ENCODE results near the gene AGAP2. TPM values are rescaled to one million over a fixed set of nuclear protein-coding genes. Genes with fewer than 3 reads are reported as not detected.

The AGAP2 gene
- total RNA-seq, 1 donor from 2014 or later: 2.1 TPM

DNA sequence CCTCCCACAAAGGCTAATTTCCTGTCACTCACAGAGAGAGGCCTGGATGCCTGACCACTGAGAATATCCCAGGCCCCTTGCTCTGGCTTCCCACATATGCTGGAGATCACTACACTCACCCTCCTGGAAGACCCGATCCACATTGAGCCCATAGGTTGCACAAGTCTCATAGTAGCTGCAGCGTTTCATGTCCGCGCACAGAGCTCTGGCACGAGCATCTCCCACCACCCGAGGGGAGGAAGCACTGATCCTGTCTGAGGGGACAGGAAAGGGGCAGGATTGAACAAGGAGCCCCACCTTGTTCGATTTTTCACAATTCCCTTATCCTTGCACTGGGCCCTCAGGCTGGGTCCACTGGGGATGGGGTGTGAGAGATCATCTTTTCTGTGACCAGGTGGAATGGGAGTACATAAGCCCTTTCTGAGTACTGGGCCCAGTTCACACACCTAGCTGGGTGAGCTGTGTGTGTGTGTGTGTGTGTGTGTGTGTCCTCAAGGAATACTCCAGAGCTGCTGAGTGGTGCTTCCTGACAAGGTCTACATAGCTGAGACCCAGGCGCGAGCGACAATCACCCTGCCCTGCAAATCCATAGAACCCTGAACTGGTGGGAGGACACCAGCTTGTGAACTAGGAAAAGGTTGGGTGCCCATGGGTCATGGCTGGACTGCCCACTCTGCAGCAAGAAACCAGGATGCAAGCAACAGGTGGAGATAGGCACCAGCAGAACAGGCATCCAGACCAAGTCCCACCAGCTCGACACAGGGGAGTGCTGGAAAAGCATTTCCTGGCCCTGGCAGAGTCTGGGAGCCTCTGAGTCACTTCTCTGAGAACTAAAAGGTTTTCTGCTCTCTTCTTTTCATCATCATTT lies 5.6 kb downstream of the AGAP2 start:
- Histone ChIP-seq H3K27me3 (ENCODE audit: control insufficient read depth in 3 of 3, insufficient read depth in 3 of 3, low read length in 3 of 3) (peaks cover 28 to 71% (median 58%) of the 10 kb centered on the region in 3 donors), H3K27ac (ENCODE audit: low read depth, low read length) (no peak overlapping the region), H3K36me3 (ENCODE audit: control insufficient read depth in 3 of 3, insufficient read depth in 3 of 3, low read length in 3 of 3) (peaks cover 0 to 2% (median 0%) of the 10 kb centered on the region in 3 donors), H3K4me1 (ENCODE audit: control insufficient read depth in 3 of 3, insufficient read depth in 3 of 3, low read length in 3 of 3) (peaks cover 18 to 24% (median 19%) of the 10 kb centered on the region in 3 donors), H3K4me3 (ENCODE audit: low read length in 3 of 3) (no peak overlapping the region), H3K9me3 (ENCODE audit: control insufficient read depth in 3 of 3, low read length in 3 of 3) (no peaks in the 10 kb centered on the region), H3K9ac (ENCODE audit: low read depth in 1 of 3, low read length in 3 of 3) (no peak overlapping the region)

DNA sequence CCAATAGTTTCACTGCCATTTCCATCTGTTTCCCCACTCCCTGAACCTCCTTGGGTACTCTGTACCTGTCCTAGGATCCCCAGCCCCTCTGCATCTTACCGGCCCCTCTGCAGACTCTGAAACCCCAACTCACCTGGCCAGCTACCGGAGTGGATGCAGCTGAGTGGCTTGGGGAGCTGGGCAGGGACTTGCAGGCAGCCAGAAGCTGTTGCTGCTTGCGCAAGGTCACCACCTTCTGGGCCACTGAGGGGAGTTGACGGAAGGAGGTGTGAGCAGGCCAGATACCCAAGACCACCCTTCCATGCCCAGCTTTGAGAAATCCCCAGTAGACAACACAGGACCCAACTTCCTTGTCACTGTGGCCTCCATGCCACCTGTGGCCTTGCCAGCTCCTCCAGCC lies 6.3 kb downstream of the AGAP2 start:
- Histone ChIP-seq H3K36me3 (ENCODE audit: control insufficient read depth in 3 of 3, insufficient read depth in 3 of 3, low read length in 3 of 3) (peaks cover 0 to 2% (median 0%) of the 10 kb centered on the region in 3 donors), H3K4me1 (ENCODE audit: control insufficient read depth in 3 of 3, insufficient read depth in 3 of 3, low read length in 3 of 3) (peaks cover 22 to 28% (median 22%) of the 10 kb centered on the region in 3 donors), H3K9ac (ENCODE audit: low read depth in 1 of 3, low read length in 3 of 3) (no peak overlapping the region), H3K4me3 (ENCODE audit: low read length in 3 of 3) (no peak overlapping the region), H3K9me3 (ENCODE audit: control insufficient read depth in 3 of 3, low read length in 3 of 3) (no peaks in the 10 kb centered on the region), H3K27ac (ENCODE audit: low read depth, low read length) (no peak overlapping the region), H3K27me3 (ENCODE audit: control insufficient read depth in 3 of 3, insufficient read depth in 3 of 3, low read length in 3 of 3) (peaks cover 27 to 71% (median 59%) of the 10 kb centered on the region in 3 donors)

DNA sequence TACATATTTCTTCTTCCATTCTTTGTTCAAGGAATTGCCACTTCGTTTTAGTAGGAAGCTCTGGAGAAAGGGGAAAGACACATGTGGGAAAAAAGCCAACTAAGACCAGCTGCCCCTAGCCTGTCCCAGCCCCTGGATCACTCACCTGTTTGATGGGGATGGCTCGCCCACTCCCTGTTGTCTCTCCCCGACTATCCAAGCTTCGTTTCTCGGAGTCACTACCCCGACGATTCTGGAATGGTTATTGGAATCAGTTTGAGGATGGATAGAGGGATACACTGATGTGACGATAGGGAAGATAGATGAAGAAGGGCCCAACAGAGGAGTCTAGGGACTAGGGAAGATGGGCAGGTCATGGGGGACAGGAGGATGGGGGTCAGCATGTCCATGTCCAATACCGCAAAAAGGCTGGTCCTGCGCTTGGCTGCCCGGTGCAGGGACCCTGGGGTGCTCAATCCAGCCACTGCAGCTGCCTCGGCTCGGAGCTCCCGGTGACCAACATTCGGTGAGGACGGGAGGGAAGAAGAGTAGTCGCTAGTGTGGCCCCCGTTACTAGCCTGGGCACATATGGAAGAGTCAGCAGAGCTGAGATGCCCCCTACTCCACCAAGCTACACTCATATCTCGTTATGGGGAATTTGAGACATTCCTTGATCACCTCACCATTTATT lies 7.0 kb downstream of the AGAP2 start:
- H3K9me3 ChIP-seq (ENCODE audit: control insufficient read depth in 3 of 3, low read length in 3 of 3): no peaks in the 10 kb centered on the region
- H3K4me3 ChIP-seq (ENCODE audit: low read length in 3 of 3): no peak overlapping the region
- H3K9ac ChIP-seq (ENCODE audit: low read depth in 1 of 3, low read length in 3 of 3): no peak overlapping the region
- H3K36me3 ChIP-seq (ENCODE audit: control insufficient read depth in 3 of 3, insufficient read depth in 3 of 3, low read length in 3 of 3): peaks cover 0 to 2% (median 0%) of the 10 kb centered on the region in 3 donors
- H3K27ac ChIP-seq (ENCODE audit: low read depth, low read length): no peak overlapping the region
- H3K4me1 ChIP-seq (ENCODE audit: control insufficient read depth in 3 of 3, insufficient read depth in 3 of 3, low read length in 3 of 3): peaks cover 23 to 31% (median 27%) of the 10 kb centered on the region in 3 donors
- peaks cover 20 to 71% (median 59%) of the 10 kb centered on the region in 3 donors for H3K27me3 ChIP-seq (ENCODE audit: control insufficient read depth in 3 of 3, insufficient read depth in 3 of 3, low read length in 3 of 3)

DNA sequence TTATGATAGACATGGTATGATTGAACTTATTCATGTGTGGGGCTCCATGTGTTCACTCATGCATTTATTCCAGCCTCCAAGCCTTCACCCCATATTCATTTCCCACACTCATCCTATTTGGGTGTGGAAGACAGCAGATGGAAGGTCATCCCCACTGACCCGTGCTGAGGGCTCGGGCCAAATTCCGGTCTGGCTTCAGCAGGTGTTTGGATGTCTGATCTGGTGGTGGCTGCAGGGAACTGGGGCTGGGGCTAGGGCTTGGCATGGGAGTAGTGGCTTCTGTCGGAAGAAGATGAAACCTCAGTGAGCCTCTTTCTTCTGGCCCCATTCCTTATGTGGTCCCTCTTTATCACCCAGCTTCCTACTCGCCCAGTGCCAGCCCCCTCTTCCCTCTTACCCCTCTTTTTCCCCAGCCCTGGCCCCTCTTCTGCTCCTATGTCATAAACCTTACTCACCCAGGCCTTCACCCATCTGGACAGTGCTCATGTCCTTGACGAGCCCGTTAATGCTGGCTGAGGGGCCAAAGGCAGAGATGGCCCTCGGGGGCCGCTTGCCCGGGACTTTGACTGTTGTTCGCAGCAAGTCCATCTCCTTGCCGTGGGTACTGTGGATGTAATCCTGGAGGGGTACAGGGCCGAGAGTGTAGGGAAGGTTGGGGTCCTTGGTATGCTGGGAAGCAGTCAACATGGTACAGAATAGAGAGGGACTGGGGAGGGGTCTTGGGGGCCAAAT lies 8.0 kb downstream of the AGAP2 start:
- Histone ChIP-seq H3K9ac (ENCODE audit: low read depth in 1 of 3, low read length in 3 of 3) (no peak overlapping the region), H3K4me3 (ENCODE audit: low read length in 3 of 3) (no peak overlapping the region), H3K9me3 (ENCODE audit: control insufficient read depth in 3 of 3, low read length in 3 of 3) (no peaks in the 10 kb centered on the region), H3K4me1 (ENCODE audit: control insufficient read depth in 3 of 3, insufficient read depth in 3 of 3, low read length in 3 of 3) (peaks cover 20 to 29% (median 23%) of the 10 kb centered on the region in 3 donors), H3K27ac (ENCODE audit: low read depth, low read length) (no peak overlapping the region), H3K36me3 (ENCODE audit: control insufficient read depth in 3 of 3, insufficient read depth in 3 of 3, low read length in 3 of 3) (peaks cover 0 to 2% (median 0%) of the 10 kb centered on the region in 3 donors), H3K27me3 (ENCODE audit: control insufficient read depth in 3 of 3, insufficient read depth in 3 of 3, low read length in 3 of 3) (peaks cover 14 to 70% (median 58%) of the 10 kb centered on the region in 3 donors)

- Histone ChIP-seq H3K4me1 (ENCODE audit: control insufficient read depth in 3 of 3, insufficient read depth in 3 of 3, low read length in 3 of 3) (peaks cover 15 to 19% (median 18%) of the 10 kb centered on the region in 3 donors), H3K9me3 (ENCODE audit: control insufficient read depth in 3 of 3, low read length in 3 of 3) (no peaks in the 10 kb centered on the region), H3K36me3 (ENCODE audit: control insufficient read depth in 3 of 3, insufficient read depth in 3 of 3, low read length in 3 of 3) (peaks cover 0 to 2% (median 0%) of the 10 kb centered on the region in 3 donors), H3K27me3 (ENCODE audit: control insufficient read depth in 3 of 3, insufficient read depth in 3 of 3, low read length in 3 of 3) (peaks cover 18 to 68% (median 54%) of the 10 kb centered on the region in 3 donors), H3K27ac (ENCODE audit: low read depth, low read length) (no peak overlapping the region), H3K9ac (ENCODE audit: low read depth in 1 of 3, low read length in 3 of 3) (no peak overlapping the region), H3K4me3 (ENCODE audit: low read length in 3 of 3) (no peak overlapping the region)
Measured at GRCh38 chr12:57729321-57729844, 9.2 kb downstream of the AGAP2 start.

GRCh38 chr12:57727758-57728395 lies 10.7 kb downstream of the AGAP2 start:
- Histone ChIP-seq H3K27ac (ENCODE audit: low read depth, low read length) (no peak overlapping the region), H3K4me1 (ENCODE audit: control insufficient read depth in 3 of 3, insufficient read depth in 3 of 3, low read length in 3 of 3) (peaks cover 15 to 19% (median 18%) of the 10 kb centered on the region in 3 donors), H3K36me3 (ENCODE audit: control insufficient read depth in 3 of 3, insufficient read depth in 3 of 3, low read length in 3 of 3) (peaks cover 0 to 2% (median 0%) of the 10 kb centered on the region in 3 donors), H3K9ac (ENCODE audit: low read depth in 1 of 3, low read length in 3 of 3) (peak overlapping the region in 1 of 3 donors; percentile 50), H3K4me3 (ENCODE audit: low read length in 3 of 3) (no peak overlapping the region), H3K9me3 (ENCODE audit: control insufficient read depth in 3 of 3, low read length in 3 of 3) (no peaks in the 10 kb centered on the region), H3K27me3 (ENCODE audit: control insufficient read depth in 3 of 3, insufficient read depth in 3 of 3, low read length in 3 of 3) (peaks cover 18 to 60% (median 60%) of the 10 kb centered on the region in 3 donors)

DNA sequence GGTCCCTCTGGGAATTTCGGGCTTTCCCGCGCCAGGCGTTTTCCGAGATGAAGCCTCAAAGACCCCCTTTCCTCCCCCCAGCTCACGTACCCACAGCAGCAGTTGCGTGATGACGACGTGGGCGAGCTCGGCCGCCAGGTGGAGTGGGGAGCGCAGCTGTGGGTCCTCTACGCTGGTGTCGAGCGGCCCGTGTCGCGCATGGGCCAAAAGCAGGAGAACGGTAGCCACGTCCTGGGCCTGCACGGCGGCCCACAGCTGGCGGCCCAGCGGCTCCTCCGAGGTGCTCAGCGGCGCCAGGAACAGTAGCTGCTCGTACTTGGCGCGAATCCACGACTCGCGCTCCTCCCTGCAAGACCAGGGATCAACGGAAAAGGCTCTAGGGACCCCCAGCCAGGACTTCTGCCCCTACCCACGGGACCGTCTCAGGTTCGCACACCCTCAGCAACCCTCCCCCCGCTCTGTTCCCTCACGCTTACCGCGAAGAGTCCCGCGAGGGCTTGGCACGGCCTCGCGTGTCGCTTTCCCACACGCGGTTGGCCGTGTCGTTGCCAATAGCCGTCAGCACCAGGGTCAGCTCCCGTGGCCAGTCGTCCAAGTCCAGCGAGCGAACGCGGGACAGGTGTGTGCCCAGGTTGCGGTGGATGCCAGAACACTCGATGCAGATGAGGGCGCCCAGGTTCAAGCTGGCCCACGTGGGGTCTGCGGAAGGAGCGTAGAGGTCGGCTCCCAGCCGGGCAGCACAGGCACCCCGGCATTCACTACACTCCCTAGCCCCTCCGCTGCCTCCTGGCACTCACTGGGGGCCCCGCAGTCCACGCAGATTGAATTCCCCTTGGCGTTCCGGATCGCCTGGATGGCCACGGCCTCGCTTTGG lies 11.4 kb downstream of the AGAP2 start:
- Histone ChIP-seq H3K4me1 (ENCODE audit: control insufficient read depth in 3 of 3, insufficient read depth in 3 of 3, low read length in 3 of 3) (peaks cover 15 to 19% (median 18%) of the 10 kb centered on the region in 3 donors), H3K4me3 (ENCODE audit: low read length in 3 of 3) (peak overlapping the region; percentile 60 to 74 (median 70)), H3K9me3 (ENCODE audit: control insufficient read depth in 3 of 3, low read length in 3 of 3) (no peaks in the 10 kb centered on the region), H3K27ac (ENCODE audit: low read depth, low read length) (no peak overlapping the region), H3K27me3 (ENCODE audit: control insufficient read depth in 3 of 3, insufficient read depth in 3 of 3, low read length in 3 of 3) (peaks cover 18 to 60% (median 54%) of the 10 kb centered on the region in 3 donors), H3K9ac (ENCODE audit: low read depth in 1 of 3, low read length in 3 of 3) (peak overlapping the region in 1 of 3 donors; percentile 57), H3K36me3 (ENCODE audit: control insufficient read depth in 3 of 3, insufficient read depth in 3 of 3, low read length in 3 of 3) (peaks cover 0 to 2% (median 0%) of the 10 kb centered on the region in 3 donors)

GRCh38 chr12:57726151-57726883 lies 12.2 kb downstream of the AGAP2 start:
- Histone ChIP-seq H3K36me3 (ENCODE audit: control insufficient read depth in 3 of 3, insufficient read depth in 3 of 3, low read length in 3 of 3) (peaks cover 2 to 4% (median 2%) of the 10 kb centered on the region in 3 donors), H3K9ac (ENCODE audit: low read depth in 1 of 3, low read length in 3 of 3) (peak overlapping the region; percentile 30 to 57 (median 53)), H3K27me3 (ENCODE audit: control insufficient read depth in 3 of 3, insufficient read depth in 3 of 3, low read length in 3 of 3) (peaks cover 18 to 55% (median 49%) of the 10 kb centered on the region in 3 donors)

More at GRCh38 chr12:57726151-57726883, 12.2 kb downstream of the AGAP2 start:
- Histone ChIP-seq H3K4me1 (ENCODE audit: control insufficient read depth in 3 of 3, insufficient read depth in 3 of 3, low read length in 3 of 3) (peaks cover 15 to 19% (median 18%) of the 10 kb centered on the region in 3 donors), H3K27ac (ENCODE audit: low read depth, low read length) (peak overlapping the region; percentile 60), H3K4me3 (ENCODE audit: low read length in 3 of 3) (peak overlapping the region; percentile 70 to 74 (median 71)), H3K9me3 (ENCODE audit: control insufficient read depth in 3 of 3, low read length in 3 of 3) (no peaks in the 10 kb centered on the region)
